Measurements from ENCODE around the gene LCORL. TPM values are rescaled to one million over a fixed set of nuclear protein-coding genes. Genes with fewer than 3 reads are reported as not detected.

Gene LCORL
- total and polyA plus RNA-seq, 2 of the 4 experiments (the other 2 are of a cell fraction), result 2.1 to 5.0 TPM

DNA sequence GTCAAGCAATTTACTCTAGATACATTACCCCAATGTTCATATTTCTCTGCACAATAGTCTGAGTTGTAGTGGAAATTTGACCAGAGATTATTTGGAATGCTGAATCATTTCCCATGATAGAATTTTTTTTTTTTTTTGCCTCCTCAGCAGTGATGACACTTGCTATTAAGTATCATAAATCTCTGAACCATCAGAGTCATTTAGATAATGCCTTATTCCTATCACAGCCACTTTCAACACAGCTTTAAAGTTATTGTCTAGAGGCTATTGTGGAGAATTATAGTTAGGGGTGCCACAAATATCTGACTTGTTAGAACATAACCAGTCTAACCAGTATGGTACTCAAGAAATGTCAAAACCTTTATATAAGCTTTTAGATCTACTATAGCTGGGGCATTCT is 79.8 kb downstream of the LCORL start:
- ATAC-seq (ENCODE audit: low read depth), result peak; percentile 37
- Histone ChIP-seq H3K14ac (replicated peaks; ENCODE audit: low read depth, low read length) (no peak overlapping the region), H3K79me1 (ENCODE audit: low read depth in 1 of 2, low read length in 2 of 2) (peaks cover 4 to 8% of the 10 kb centered on the region in 2 experiments), H3K18ac (ENCODE audit: low read depth, low read length) (no peak overlapping the region), H3K4me2 (ENCODE audit: low read depth, low read length) (no peak overlapping the region), H3K23ac (ENCODE audit: low read depth, low read length) (no peak overlapping the region), H3K9ac (ENCODE audit: low read depth, low read length) (no peak overlapping the region), H4K91ac (ENCODE audit: insufficient read depth, low read depth, low read length) (no peak overlapping the region), H3K9me1 (ENCODE audit: insufficient read depth, low read length) (no peaks in the 10 kb centered on the region), H3K4ac (ENCODE audit: low read depth, low read length) (no peak overlapping the region), H3K4me1 (ENCODE audit: control insufficient read depth, insufficient read depth, low read length) (no peaks in the 10 kb centered on the region), H4K20me1 (ENCODE audit: insufficient read depth, low read length) (no peaks in the 10 kb centered on the region), H2AK5ac (ENCODE audit: low read depth, low read length) (no peak overlapping the region), H2BK120ac (ENCODE audit: low read depth, low read length) (no peak overlapping the region), H3K27ac (ENCODE audit: insufficient read depth, low read length) (no peak overlapping the region), H3K4me3 (ENCODE audit: insufficient read depth, low read depth, low read length) (no peak overlapping the region), H2BK5ac (ENCODE audit: low read depth, low read length, poor library complexity, severe bottlenecking) (no peak overlapping the region), H4K5ac (ENCODE audit: low read depth, low read length) (no peak overlapping the region), H3K27me3 (ENCODE audit: control insufficient read depth, insufficient read depth, low read length) (no peaks in the 10 kb centered on the region), H3K56ac (ENCODE audit: extremely low read depth, insufficient read depth, low read length) (no peak overlapping the region), H4K8ac (ENCODE audit: low read depth in 2 of 2, low read length in 2 of 2) (no peak overlapping the region), H2AFZ (replicated peaks; ENCODE audit: low read length, poor library complexity) (no peak overlapping the region), H3K9me3 (ENCODE audit: control insufficient read depth, insufficient read depth, low read length) (no peaks in the 10 kb centered on the region), H2BK20ac (ENCODE audit: low read depth, low read length) (no peak overlapping the region), H2BK15ac (ENCODE audit: low read depth, low read length) (no peak overlapping the region), H2AK9ac (replicated peaks; ENCODE audit: low read depth, low read length, poor library complexity) (no peak overlapping the region), H3K36me3 (ENCODE audit: control insufficient read depth, insufficient read depth, low read length) (peaks cover 2% of the 10 kb centered on the region; the same call in 1 of the 2 replicates)
- in situ Hi-C loops (cut with MboI; ENCODE audit: low sequenced_read_pairs), result no loop called here
- ChIA-PET POLR2A (ENCODE audit: unreplicated experiment) (no interaction called here), CTCF (interaction anchor here (1.0 kb wide), 1 partner anchor 125 kb away, joined by 3 read pairs; no protein-coding TSS in a partner anchor)
- DNase-seq, result peak; percentile 5
- intact Hi-C loops (cut with micrococcal nuclease), result no loop called here
- dilution Hi-C loops (cut with HindIII; ENCODE audit: low sequenced_read_pairs, unreplicated experiment), result no loop called here
- no TSS peak for BruUV-seq (replicated peaks)
- peak; percentile 59; the same call in 1 of the 2 replicates for TF ChIP-seq MAFK (IDR thresholded peaks at IDR 0.05; ENCODE audit: low read depth, low read length)
- TF ChIP-seq FOS (IDR thresholded peaks at IDR 0.05; ENCODE audit: low read depth, low read length), result no peak
- no peak for TF ChIP-seq RFX5 (IDR thresholded peaks at IDR 0.05; ENCODE audit: low read depth, low read length)
- TF ChIP-seq, protein P1, sequence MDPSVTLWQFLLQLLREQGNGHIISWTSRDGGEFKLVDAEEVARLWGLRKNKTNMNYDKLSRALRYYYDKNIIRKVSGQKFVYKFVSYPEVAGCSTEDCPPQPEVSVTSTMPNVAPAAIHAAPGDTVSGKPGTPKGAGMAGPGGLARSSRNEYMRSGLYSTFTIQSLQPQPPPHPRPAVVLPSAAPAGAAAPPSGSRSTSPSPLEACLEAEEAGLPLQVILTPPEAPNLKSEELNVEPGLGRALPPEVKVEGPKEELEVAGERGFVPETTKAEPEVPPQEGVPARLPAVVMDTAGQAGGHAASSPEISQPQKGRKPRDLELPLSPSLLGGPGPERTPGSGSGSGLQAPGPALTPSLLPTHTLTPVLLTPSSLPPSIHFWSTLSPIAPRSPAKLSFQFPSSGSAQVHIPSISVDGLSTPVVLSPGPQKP (IDR thresholded peaks at IDR 0.05; ENCODE audit: borderline replicate concordance, low read depth, low read length), result no peak
- no peak for TF ChIP-seq POLR2A (IDR thresholded peaks at IDR 0.05; ENCODE audit: low read depth, low read length)
- TF ChIP-seq, protein P2, sequence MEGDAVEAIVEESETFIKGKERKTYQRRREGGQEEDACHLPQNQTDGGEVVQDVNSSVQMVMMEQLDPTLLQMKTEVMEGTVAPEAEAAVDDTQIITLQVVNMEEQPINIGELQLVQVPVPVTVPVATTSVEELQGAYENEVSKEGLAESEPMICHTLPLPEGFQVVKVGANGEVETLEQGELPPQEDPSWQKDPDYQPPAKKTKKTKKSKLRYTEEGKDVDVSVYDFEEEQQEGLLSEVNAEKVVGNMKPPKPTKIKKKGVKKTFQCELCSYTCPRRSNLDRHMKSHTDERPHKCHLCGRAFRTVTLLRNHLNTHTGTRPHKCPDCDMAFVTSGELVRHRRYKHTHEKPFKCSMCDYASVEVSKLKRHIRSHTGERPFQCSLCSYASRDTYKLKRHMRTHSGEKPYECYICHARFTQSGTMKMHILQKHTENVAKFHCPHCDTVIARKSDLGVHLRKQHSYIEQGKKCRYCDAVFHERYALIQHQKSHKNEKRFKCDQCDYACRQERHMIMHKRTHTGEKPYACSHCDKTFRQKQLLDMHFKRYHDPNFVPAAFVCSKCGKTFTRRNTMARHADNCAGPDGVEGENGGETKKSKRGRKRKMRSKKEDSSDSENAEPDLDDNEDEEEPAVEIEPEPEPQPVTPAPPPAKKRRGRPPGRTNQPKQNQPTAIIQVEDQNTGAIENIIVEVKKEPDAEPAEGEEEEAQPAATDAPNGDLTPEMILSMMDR (conservative IDR thresholded peaks at IDR 0.05; ENCODE audit: low read depth, low read length), result no peak
- no peak for TF ChIP-seq NFE2L2 (IDR thresholded peaks at IDR 0.05; ENCODE audit: low read depth, low read length)
- no peak for TF ChIP-seq BHLHE40 (IDR thresholded peaks at IDR 0.05; ENCODE audit: low read depth, low read length)
- TF ChIP-seq SMC3 (IDR thresholded peaks at IDR 0.05; ENCODE audit: low read depth, low read length), result no peak
